HG02970 (cell line): Measurements from ENCODE around the gene SORT1.
A peak's percentile ranks its signal among the peaks of the same experiment; 100 is the strongest.

Source experiments
- ATAC-seq: cut with Tn5 transposase; IDR thresholded peaks from one replicate; pipeline ENCODE4 v1.9.1; 2021; ENCODE audit warnings: mild to moderate bottlenecking, moderate library complexity, moderate number of reproducible peaks; ENCODE audit not compliant: unreplicated experiment, low FRiP score

Gene SORT1

GRCh38 chr1:109263597-109264378 lies 133.9 kb downstream of the SORT1 start:
- peak; percentile 63 for ATAC-seq

- no peak for ATAC-seq
Observed at GRCh38 chr1:109263234-109263596, 134.5 kb downstream of the SORT1 start.

DNA sequence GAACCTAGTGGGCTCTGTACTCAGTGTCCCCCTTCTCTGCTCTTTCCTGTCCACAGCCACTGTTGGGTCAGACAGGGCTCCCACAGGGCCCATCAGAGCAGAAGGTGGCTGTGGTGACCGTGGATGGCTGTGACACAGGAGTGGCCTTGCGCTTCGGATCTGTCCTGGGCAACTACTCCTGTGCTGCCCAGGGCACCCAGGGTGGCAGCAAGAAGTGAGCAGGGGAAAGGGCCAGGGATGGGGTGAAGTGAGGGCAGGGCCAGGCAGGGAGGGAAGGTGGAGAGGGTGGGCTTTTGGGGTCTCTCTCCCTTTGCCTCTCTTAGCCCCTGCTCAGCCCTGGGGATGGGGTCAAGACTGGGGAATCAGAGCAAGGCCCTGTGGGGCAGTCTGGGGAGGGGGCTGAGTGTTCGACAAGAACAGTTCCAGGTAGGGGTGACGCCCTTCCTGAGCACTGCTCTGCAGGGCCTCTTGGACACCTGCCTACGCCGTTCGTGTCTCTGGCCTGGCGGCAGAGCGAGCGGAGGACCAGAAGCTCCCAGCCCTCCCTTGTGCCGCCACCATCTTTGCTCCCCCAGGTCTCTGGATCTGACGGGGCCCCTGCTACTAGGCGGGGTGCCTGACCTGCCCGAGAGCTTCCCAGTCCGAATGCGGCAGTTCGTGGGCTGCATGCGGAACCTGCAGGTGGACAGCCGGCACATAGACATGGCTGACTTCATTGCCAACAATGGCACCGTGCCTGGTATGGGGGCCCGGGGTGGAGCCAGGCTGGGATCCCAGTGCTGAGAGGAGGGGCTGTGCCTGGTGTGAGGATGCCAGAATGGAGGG lies 135.3 kb downstream of the SORT1 start:
- ATAC-seq: no peak

DNA sequence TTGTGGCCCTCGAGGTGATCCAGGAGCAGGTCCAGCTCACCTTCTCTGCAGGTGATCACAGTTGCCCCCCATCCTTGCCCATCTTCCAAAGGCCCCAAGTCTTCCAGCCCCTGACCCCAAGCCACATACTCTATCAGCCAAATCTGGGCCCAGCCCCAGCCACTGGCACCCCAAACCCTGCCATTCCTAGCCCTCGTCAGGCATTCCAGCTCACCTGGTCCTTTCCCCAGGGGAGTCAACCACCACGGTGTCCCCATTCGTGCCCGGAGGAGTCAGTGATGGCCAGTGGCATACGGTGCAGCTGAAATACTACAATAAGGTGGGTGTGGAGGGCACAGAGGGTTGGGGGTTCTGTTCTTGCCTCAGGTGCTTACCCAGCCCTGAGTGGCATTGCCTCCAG lies 136.1 kb downstream of the SORT1 start:
- no peak for ATAC-seq

GRCh38 chr1:109261006-109261405 lies 136.7 kb downstream of the SORT1 start:
- no peak for ATAC-seq

GRCh38 chr1:109259674-109260557 lies 137.8 kb downstream of the SORT1 start:
- no peak for ATAC-seq
